Measurements from ENCODE around the gene PROSER3.

DNA sequence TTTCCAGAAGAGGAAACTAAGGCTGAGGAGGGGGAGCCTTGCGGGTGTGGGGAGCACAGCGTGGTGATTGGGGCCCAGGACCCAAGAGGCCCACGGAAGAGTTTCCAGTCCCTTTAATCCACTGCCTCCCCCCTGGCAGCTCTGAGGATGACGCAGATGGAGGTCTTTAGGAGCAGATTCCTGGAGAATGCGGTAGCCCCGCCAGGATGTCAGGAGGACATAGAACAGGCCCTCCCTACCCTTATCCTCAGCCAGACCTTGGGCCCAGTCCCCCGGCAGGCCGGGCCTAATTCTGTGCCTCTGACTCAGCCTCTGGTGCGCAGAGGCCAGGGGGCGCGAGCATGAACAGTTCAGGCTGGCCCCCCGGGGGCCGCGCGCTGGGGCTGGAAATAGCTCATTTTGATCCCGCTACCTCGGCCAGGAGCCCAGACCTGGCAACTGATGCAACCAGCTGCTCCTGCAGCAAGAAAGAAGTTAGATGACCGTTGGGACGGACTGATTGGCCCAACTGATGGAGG is 686 bp upstream of the PROSER3 start:
- TF ChIP-seq, protein P1, sequence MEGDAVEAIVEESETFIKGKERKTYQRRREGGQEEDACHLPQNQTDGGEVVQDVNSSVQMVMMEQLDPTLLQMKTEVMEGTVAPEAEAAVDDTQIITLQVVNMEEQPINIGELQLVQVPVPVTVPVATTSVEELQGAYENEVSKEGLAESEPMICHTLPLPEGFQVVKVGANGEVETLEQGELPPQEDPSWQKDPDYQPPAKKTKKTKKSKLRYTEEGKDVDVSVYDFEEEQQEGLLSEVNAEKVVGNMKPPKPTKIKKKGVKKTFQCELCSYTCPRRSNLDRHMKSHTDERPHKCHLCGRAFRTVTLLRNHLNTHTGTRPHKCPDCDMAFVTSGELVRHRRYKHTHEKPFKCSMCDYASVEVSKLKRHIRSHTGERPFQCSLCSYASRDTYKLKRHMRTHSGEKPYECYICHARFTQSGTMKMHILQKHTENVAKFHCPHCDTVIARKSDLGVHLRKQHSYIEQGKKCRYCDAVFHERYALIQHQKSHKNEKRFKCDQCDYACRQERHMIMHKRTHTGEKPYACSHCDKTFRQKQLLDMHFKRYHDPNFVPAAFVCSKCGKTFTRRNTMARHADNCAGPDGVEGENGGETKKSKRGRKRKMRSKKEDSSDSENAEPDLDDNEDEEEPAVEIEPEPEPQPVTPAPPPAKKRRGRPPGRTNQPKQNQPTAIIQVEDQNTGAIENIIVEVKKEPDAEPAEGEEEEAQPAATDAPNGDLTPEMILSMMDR (IDR thresholded peaks at IDR 0.05): no peak
- peak in 1 of 2 donors; percentile 1 for TF ChIP-seq POLR2A (IDR thresholded peaks at IDR 0.05)

Measured in tibial nerve (tissue), 3 donors.